Esophagus squamous epithelium (tissue), 4 donors: ENCODE data around the gene LRRC74A.

Experiments used
- CTCF ChIP-seq, 6 experiments: fragments of 450-650 bp in 4 of 6; fragments of 200-600 bp in 2 of 6; sonication (generic) in 2 of 6; IDR thresholded peaks; one replicate each; pipeline ENCODE4 v1.5.1; 2016 to 2019; ENCODE audit warnings: antibody characterized with exemption in 6 of 6, mild to moderate bottlenecking in 4 of 6, moderate library complexity in 4 of 6
- POLR2A ChIP-seq, 4 donors: fragments of 450-650 bp; IDR thresholded peaks; one replicate each; pipeline ENCODE4 v1.6.1; 2017; ENCODE audit warnings: antibody characterized with exemption in 4 of 4, mild to moderate bottlenecking in 4 of 4, moderate library complexity in 3 of 4

DNA sequence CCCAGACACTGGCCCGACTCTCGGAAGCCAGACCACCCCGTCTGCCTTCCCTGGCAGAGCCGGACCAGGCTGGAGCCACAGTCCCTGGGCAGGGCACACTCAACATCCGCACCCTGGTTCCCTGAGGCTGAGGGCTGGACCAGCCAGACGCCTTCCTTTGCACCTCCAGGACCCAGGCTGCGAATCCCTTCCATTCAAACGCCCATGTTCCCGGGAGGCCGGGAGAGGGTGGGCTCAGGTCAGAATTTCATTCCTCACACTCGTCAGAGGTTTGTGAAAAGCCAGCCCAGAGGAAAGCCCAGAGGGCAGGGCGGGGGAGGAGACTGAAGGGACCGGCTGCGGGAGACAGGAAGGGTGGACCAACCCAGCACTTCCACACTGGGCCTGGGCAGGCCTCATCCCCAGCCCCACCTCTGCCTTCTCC lies 58.7 kb downstream of the LRRC74A start:
- TF ChIP-seq CTCF (IDR thresholded peaks at IDR 0.05) (no peak), POLR2A (IDR thresholded peaks at IDR 0.05) (no peak)
